Stimulated activated CD8-positive, alpha-beta memory T cell treated with anti-CD3 and anti-CD28 coated beads, Interleukin-7, amount 100 ng/mL, for 48 hours (primary cell): ENCODE measurements around the gene SLC31A1.
"Not testable (repeated sequence)": the region's sequence is repeated elsewhere in the genome, so short reads cannot be mapped to it uniquely, and the experiment has no call there.

Experiments
- DNase-seq, 2 donors: peaks; one replicate each; pipeline ENCODE4 v3.0.0-alpha.2; 2020; ENCODE audit warnings: low read depth in 1 of 2; ENCODE audit errors: extremely low read depth in 1 of 2

The SLC31A1 gene

DNA sequence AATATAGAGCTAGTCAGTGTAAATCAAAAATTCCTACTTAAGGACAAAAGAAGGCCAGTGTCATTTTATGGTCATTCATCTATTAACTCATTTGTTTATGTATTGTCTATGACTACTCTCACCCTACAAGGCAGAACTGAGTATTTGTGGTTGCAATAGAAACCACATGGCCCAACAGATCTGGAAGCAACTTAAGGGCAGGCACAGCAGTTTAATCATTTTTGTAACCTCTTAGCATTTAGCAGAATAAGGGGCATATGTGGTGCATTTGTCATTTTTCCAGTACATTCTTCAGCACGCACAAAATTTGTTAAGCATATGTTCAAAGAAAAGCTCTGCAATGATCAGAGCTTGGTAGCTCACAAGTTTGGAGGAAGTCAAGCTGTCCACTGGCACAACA is 1.4 kb upstream of the SLC31A1 start:
- no peak for DNase-seq

DNA sequence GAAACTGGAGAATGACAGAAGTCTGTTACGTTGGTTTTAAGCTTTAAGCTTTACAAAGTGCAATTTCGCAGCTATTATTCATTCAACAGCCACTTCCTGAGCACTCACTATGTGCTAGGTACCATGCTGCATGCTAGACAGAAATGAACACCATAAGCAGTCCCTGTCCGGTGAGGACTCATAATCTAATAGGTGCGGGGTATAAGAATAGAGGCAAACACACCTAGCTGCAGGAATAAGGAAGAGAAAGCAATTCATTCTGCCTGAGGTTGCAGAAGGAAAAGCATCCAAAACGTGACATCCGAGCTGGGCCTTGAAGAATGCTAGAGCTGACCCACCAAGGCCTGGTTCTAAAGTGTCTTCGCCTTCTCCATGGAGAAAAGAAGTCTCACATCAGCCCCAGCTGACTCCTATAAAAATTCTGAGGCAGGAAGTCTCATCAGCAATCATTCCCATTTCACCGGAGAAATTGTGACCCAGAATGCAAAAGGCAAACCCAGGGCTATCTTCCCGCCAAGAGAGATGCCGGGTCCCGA is 809 bp upstream of the SLC31A1 start:
- DNase-seq = no peak

DNA sequence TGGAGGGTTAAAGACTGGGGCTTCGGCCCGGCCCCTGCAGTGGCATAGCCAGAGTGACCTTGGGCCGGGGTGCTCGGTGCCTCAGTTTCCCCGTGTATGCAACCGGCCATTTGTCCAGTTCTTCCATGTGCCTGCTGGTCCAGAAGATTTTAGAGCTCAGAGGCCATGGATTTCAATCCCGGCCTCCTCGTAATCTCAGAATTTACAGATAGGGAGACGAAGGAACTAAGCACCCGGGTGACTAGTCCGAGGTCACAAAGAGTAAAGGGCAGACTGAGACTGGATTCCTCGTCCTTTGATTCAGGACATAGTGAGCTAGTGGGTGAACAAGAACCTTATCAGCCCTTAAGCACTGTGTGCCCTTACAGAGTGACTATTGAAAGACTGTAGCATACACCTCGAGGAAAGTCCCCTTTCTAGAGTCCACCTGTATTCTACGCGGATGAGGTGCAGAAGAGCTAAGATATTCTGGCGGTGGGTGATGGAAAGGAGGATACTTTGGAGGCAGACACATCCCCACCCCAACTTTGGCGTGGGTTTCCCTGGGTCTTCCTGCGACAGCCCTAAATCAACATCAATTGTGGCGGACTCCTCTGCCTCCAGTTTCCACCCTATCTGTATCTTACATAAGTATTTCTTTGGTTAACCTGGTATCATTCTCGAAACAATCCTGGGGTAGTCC is 597 bp downstream of the SLC31A1 start:
- DNase-seq = no peak

DNA sequence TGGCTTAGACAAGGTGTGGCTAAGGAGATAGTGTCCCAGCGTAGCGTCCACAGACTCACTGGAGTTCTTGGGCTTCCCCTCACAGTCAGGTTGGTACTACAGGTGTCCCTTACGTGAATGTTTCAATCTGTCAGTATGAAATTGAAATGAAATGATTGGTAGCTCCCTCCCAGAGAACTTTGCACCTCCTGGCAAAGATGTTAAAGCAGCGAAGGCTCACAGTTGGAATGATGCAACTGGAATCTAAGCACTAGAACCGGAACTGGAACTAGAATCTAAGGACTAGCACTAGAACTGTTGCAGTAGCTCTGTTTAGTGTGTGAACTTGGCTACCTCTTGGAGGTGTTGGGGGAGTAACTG is 1.1 kb downstream of the SLC31A1 start:
- DNase-seq = no peak

DNA sequence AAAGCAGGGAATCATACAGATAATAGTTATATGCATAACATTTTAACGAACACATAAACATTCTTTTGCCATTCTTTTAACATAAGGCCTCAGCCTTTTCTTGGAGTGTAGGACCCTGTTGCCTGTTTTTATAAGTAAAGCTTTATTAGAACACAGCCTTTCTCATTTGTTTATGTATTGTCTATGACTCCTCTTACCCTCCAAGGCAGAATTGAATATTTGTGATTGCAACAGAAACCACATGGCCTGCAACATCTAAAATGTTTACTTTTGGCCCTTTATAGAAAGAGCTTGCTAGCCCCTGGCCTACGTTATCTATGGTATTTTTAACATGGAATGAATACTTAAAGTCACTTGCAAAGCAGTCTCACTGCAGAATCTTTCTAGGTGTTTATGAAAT is 2.6 kb downstream of the SLC31A1 start:
- no peak for DNase-seq

DNA sequence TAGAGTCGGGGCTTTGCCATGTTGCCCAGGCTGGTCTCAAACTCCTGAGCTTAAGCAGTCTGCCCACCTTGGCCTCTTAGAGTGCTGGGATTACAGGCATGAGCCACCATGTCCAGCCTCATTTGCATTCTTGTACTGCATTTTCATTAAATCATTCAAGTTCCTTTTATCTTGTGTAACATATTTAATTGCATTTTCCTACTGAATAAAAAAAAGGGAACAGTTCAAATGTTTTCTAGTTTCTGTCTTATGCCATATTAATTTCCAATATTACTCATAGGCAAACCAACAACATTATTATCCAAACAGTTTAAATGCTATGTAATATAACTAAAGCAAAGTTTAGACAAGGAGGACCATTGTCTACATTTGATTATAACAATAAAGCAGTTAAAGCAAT is 6.1 kb downstream of the SLC31A1 start:
- DNase-seq = no peak

DNA sequence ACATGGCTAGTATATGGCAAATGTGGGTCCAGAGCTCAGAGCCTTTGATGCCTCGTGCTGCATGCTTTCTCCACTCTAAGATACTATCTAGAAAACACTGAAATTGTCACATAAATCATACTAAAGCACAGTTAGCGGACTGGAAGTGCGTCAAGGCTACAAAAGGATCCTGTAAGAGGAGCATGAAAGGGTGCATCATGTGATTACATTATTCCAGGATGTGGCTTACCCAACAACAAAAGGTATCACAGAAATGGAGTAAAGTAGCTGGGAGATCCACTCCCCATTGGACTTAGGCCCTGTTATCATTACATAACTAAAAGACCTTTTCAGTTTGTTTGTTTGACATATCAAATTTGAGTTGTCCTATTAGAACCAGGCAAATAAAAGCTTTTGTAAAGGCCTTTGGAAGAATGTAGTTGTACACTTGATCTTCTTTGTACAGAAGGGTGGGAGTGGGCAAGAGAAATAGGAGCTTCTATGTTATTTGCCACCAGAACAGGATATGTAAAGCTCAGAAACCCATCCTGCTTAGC is 6.9 kb downstream of the SLC31A1 start:
- no peak for DNase-seq

DNA sequence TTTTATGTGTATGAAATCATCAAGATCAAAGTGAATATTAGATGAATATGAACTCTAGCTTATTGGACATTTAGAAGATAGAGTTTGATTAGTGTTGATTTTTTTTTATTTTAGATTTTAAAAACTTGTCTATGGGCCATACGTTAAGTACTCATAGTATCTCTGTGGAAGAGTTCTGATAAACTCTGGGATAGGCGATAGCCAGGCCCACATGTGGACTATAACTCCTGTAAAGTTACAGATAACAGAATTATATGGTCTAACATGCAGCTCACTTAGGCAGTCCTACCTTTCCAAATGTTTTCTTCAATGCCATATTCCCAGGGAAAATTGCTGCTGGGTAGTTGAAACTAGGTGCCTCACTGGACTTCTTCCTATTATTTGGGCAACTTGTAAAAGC is 10.4 kb downstream of the SLC31A1 start:
- DNase-seq = no peak

DNA sequence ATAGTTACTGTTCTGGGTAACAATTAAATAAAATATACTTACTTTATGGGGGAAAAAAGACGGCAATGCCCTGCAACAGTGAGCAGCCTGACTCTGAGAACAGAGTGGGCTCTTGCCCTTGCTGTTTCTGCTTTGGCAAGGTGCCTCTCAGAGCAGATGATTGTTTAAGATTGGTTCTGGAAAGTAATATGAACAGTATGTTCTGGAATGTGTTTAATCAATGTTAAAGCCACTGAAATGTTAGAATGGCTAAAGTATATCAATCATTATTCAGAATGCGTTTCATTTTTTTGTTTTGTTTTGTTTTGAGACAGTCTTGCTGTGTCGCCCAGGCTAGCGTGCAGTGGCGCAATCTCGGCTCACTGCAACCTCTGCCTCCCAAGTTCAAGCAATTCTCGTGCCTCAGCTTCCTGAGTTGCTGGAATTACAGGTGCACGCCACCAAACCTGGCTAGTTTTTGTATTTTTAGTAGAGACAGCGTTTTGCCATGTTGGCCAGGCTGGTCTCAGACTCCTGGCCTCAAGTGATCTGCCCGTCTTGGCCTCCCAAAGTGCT is 14.4 kb downstream of the SLC31A1 start:
- not testable (repeated sequence) for DNase-seq

DNA sequence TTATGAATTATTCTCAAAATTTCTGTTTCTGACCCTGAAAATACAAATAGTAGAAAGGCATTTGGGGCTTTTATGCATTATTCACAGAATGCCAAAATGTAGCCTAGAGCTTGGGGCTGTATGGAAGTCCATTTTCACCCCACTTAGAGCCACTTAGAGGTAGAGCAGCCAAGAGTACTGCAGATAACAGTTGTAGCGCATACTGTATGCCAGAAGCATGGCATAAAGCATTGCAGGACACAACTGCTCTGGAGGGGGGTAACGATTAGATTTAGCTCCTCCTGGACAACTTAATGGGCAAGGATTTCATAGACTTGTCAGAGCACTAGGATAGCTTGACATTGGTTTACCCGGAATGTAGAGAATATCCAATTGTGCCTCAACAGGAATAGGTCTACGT is 15.7 kb downstream of the SLC31A1 start:
- DNase-seq = no peak

DNA sequence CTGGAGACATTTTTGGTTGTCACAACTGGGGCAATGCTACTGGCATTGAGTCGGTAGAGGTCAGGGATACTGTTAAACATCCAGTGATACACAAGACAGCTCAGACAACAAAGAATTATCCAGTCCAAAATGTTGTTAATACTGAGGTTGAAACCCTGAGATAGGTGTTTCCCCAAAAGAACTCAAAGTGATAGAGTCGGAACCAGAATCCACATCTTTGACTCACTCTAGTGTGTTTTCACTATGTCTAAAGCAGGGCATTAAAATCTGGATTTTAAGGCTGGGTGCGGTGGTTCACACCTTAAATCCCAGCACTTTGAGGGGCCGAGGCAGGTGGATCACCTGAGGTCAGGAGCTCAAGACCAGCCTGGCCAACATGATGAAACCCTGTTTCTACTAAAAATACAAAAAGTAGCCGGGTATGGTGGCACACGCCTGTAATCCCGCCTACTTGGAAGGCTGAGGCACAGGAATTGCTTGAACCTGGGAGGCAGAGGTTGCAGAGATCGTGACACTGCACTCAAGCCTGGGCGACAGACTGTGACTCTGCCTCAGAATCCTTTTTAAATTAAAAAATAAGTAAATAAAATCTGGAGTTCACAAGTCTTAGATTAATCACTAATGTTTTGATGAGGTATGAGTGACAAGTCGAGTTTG is 17.0 kb downstream of the SLC31A1 start:
- no peak for DNase-seq

DNA sequence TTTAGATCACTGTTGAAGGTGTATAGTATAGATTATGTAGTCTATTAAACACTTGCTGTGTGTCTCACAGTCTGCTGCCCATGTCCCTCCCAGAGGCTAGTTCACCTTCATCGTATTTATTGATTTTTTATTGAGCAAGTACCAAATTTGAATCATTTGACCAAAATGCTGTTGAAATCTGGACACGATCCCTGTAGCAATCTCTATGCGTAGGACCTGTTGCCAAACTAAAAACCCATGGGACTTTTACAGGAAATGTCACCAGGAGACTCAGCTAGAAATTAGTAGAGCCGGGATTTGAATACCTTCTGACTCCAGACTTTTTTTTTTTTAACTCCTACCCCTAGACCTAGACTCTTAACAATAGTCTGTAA is 17.5 kb downstream of the SLC31A1 start:
- DNase-seq = no peak

DNA sequence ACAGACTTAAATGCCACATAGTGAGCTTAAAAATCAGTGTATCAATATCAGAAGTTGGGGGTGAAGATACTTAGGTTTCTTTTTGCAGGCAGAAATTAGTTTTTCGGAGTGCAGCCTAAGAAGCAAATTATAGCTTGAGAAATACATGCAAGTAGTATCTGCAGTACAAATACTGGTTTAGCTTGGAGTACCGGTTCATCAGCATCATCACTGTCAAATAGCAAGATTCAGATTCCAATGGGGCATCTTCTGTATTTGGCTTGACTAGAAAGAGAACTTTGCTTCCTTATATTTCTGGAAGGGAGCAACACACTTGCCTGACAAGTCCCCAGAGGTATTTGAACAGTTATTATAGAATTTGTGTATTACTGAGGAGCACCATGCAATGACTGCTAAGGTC is 19.8 kb downstream of the SLC31A1 start:
- DNase-seq = no peak

DNA sequence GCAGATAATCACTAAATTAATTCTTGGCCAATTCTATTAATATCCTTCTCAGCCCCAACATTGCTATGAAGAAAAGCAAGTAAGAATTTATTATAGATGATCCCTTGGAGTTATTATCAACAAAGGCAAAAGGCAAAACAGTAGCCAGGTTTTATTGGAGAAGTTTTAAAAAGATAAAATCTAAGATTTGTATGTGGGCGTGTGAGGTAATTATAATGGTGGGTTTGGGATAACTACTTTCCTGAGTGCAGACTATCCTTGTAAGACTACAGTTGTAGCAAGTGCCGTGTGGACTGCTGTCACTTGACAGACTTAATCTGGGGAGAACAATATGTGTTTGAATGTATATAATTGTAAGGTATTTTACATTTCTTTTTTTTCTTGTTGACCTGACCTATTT is 23.2 kb downstream of the SLC31A1 start:
- no peak for DNase-seq

DNA sequence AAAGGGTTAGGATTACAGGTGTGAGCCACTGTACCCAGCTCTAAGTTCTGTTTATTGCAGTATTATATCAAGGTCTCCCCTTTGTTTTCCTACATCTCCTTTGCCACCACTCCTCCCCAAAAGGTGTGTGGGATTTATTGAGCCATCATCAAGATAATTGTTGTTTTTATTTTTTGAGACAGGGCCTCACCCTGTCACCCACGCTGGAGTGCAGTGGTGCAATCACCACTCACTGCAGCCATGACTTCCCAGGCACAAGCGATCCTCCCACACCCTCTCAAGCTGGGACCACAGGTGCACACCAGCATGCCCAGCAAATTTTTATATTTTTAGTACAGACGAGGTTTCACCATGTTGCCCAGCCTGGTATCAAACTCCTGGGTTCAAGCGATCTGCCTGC is 24.6 kb downstream of the SLC31A1 start:
- DNase-seq = no peak

DNA sequence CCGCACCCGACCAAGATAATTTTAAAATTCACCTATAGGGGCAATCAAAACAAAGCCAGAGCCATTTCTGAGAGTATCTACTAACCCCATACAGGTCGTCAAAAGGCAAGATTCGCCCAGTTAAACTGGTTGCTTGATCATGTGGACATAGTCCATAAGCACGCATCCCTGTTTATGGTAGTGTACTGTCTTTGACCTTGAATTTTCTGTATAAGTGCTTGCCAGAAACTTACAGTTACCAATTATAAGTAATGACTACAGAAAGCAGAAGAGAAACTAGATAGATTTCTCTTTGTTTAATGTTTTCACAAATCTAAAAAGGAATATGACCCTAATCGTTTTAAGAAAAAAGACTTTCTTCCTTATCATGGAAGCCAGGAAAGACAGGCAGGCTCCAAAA is 25.6 kb downstream of the SLC31A1 start:
- no peak for DNase-seq

DNA sequence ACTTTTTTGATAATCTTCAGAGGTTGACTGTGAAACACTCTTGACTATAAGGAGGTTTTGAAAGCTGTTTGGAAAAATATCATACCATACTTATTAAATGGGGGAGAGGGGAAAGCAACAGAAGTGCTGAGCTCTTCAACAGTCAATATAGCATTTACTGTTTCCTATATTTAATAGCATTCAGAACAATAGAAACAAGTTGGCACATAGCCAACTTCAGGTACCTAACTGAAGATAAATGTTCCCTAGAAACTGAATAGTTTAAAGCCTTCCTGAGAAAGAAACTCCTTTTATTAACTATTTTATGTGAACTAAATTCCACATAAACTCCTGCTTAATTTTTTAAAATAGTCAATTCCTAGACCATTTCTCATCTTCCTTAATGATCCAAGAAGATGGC is 26.3 kb downstream of the SLC31A1 start:
- no peak for DNase-seq

DNA sequence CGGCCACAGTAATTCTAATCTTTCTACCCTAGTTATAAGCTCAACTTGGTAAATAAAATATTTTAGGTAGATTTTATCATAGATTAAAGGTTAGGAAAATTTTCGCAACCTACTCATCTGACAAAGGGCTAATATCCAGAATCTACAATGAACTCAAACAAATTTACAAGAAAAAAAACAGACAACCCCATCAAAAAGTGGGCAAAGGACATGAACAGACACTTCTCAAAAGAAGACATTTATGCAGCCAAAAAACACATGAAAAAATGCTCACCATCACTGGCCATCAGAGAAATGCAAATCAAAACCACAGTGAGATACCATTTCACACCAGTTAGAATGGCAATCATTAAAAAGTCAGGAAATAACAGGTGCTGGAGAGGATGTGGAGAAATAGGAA is 28.3 kb downstream of the SLC31A1 start:
- DNase-seq = not testable (repeated sequence)

DNA sequence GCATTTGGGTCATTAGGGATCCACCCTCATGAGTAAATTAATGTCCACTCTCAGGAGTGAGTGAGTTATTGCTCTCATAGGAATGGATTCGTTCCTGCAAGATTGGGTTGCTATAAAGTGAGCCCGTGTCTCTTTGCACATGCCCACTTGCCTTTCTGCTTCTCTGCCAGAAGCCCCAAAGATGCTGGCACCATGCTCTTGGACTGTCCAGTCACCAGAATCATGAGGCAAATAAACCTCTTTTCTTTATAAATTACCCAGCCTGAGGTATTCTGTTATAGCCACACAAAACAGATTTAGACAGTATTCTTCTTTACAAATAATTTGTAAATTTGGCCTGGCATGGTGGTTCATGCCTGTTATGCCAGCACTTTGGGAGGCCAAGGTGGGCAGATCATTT is 29.5 kb downstream of the SLC31A1 start:
- DNase-seq = no peak

DNA sequence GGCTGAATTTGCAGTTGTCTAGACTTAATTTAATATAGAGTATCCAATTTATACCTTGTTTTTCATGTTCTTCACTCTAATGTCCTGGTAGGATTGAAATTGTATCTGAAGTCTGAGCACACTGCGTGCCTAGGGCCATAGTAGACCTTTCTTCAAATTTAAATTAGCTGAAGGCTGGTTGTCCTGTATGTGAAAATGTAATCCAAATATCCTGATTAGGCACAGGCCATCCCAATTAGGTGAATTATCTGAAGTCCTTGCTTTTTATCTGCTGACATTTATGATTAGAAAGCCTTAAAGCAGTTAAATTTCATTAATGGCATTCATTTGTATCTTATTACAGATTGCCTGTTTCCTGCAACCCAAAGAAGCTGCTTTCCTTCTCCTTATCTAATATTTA is 33.6 kb downstream of the SLC31A1 start:
- no peak for DNase-seq

DNA sequence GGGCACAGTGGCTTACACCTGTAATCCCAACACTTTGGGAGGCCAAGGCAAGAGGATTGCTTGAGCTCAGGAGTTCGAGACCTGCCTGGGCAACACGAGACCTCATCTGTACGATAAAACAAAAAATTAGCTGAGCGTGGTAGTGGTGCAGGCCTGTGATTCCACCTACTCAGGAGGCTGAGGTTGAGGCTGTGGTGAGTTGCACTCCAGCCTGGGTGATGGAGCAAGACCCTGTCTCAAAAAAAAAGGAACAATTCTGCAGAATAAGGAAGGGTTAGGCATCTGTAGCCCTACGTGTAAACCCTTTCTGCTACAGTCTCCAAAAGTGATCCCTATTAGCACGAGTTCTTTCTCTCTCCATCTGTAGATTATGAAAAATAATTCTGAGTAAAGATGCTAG is 34.1 kb downstream of the SLC31A1 start:
- no peak for DNase-seq

DNA sequence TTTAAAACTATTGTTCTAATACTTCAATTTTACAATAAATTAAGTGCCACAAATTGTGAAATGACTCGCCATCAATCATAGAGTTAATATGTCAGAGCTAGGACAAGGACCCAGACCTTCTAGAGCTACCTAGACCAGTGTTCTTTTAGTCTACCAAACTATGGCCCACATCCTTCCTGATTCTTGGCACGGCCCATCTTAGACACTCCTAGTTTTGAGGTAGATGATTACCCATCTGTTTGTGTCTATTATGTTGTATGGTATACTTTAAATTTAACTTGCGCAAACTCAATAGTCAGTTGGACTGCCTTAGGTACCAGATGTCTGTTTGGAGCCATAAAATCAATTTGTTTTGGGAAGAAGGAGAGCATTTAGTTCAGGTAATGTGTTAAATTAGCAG is 36.5 kb downstream of the SLC31A1 start:
- DNase-seq = no peak
